Suprapubic skin (tissue), 4 donors: Measurements from ENCODE around the gene MAST4. TPM values are rescaled to one million over a fixed set of nuclear protein-coding genes. Genes with fewer than 3 reads are reported as not detected.

Source experiments
- DNase-seq, 2 donors: peaks; one replicate each; pipeline ENCODE4 v3.0.0-alpha.2; 2019; ENCODE audit warnings: low spot score in 2 of 2
- H3K27ac ChIP-seq: fragments of 200-600 bp; sonication (generic); one replicate; pipeline ENCODE4 v1.5.1; 2019
- H3K27me3 ChIP-seq: fragments of 200-600 bp; sonication (generic); one replicate; pipeline ENCODE4 v1.5.1; 2019
- H3K36me3 ChIP-seq: fragments of 200-600 bp; sonication (generic); one replicate; pipeline ENCODE4 v1.5.1; 2019
- H3K4me1 ChIP-seq: fragments of 200-600 bp; sonication (generic); one replicate; pipeline ENCODE4 v1.5.1; 2019
- H3K4me3 ChIP-seq: fragments of 200-600 bp; sonication (generic); one replicate; pipeline ENCODE4 v1.5.1; 2019; ENCODE audit warnings: mild to moderate bottlenecking
- H3K9me3 ChIP-seq: fragments of 200-600 bp; sonication (generic); one replicate; pipeline ENCODE4 v1.5.1; 2019
- CTCF ChIP-seq, 2 donors: fragments of 200-600 bp in 1 of 2; fragments of 450-650 bp in 1 of 2; sonication (generic) in 1 of 2; IDR thresholded peaks; one replicate each; pipeline ENCODE4 v1.5.1; 2016 to 2019; ENCODE audit warnings: antibody characterized with exemption in 2 of 2, mild to moderate bottlenecking in 1 of 2, moderate library complexity in 1 of 2
- EP300 ChIP-seq: sonication (generic); formaldehyde crosslinking; IDR thresholded peaks from one replicate; pipeline ENCODE4 v1.6.1; 2017; ENCODE audit warnings: antibody characterized with exemption
- POLR2A ChIP-seq, 2 donors: fragments of 450-650 bp; IDR thresholded peaks; one replicate each; pipeline ENCODE4 v1.6.1; 2017; ENCODE audit warnings: antibody characterized with exemption in 2 of 2, mild to moderate bottlenecking in 2 of 2, moderate library complexity in 2 of 2
- POLR2AphosphoS5 ChIP-seq, 3 donors: sonication (generic); formaldehyde crosslinking; IDR thresholded peaks; one replicate each; pipeline ENCODE4 v1.6.1; 2017; ENCODE audit warnings: antibody characterized with exemption in 3 of 3
- WGBS: methylation state at CpG from one replicate; pipeline ENCODE4 v1.1.5; 2018; 5-methylcytosine and 5-hydroxymethylcytosine counted together
- total RNA-seq, 4 donors: library from RNA; depleted of rRNA; stranded (reverse); fragments of >200 nt; gene quantifications; one replicate each; pipeline ENCODE4 v1.1.0, GENCODE V29; 2016

The MAST4 gene
- total RNA-seq, 4 donors from 2014 or later: 79.2 to 144 (median 98.1) TPM

DNA sequence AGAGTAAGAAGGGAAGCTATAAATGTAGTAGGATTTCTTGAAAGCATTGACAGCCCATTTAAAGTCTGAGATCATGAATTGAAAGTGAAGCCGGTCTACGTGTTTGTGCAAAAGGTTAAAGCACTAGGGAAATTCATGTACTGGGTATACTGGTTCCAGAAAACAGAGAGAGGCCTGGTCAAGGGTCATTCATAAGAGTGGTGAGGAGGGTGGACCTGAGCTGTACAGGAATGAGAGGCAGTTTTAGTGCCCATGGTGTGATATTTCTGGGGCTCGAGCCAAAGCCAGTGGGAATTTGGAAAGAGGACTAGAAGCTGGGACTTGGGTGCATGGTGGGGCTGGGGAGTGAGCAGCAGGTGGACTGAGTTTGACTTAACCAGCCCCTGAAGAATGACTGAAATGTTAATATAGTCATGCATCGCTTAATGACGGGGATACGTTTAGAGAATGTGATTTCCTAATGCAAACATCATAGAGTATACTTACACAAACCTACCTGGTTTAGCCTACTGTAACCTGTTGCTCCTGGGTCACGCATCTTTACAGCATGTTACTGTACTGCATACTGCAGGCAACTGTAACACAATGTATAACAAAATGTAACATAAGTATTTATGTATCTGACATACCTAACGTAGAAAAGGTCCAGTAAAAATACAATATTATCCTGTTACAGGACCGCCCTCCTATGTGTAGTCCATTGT, 173.0 kb downstream of the MAST4 start:
- Histone ChIP-seq H3K9me3 (no peaks in the 10 kb centered on the region), H3K4me1 (no peaks in the 10 kb centered on the region), H3K27me3 (no peaks in the 10 kb centered on the region), H3K27ac (no peak overlapping the region), H3K36me3 (no peaks in the 10 kb centered on the region), H3K4me3 (no peak overlapping the region)
- DNase-seq: no peak
- no peak for TF ChIP-seq CTCF (IDR thresholded peaks at IDR 0.05)
- no peak for TF ChIP-seq EP300
- TF ChIP-seq POLR2AphosphoS5 (IDR thresholded peaks at IDR 0.05): no peak
- no peak for TF ChIP-seq POLR2A (IDR thresholded peaks at IDR 0.05)
- WGBS: 92% methylated on average over 9 of the region's 9 CpGs

- 67% methylated on average over 8 of the region's 8 CpGs for WGBS
- H3K4me3 ChIP-seq: no peak overlapping the region
- TF ChIP-seq POLR2AphosphoS5 (IDR thresholded peaks at IDR 0.05): no peak
- no peak for TF ChIP-seq EP300
- no peak for TF ChIP-seq POLR2A (IDR thresholded peaks at IDR 0.05)
- no peak for TF ChIP-seq CTCF (IDR thresholded peaks at IDR 0.05)
- H3K27me3 ChIP-seq: no peaks in the 10 kb centered on the region
- H3K27ac ChIP-seq: no peak overlapping the region
- no peaks in the 10 kb centered on the region for H3K4me1 ChIP-seq
- DNase-seq: no peak
- H3K9me3 ChIP-seq: no peaks in the 10 kb centered on the region
- no peaks in the 10 kb centered on the region for H3K36me3 ChIP-seq
Measured at GRCh38 chr5:66769839-66770617, 173.8 kb downstream of the MAST4 start.

GRCh38 chr5:66777868-66778267, 181.7 kb downstream of the MAST4 start:
- Histone ChIP-seq H3K4me3 (no peak overlapping the region), H3K27me3 (no peaks in the 10 kb centered on the region), H3K27ac (no peak overlapping the region), H3K36me3 (no peaks in the 10 kb centered on the region), H3K9me3 (no peaks in the 10 kb centered on the region), H3K4me1 (no peaks in the 10 kb centered on the region)
- WGBS: 76% methylated on average over 3 of the region's 3 CpGs
- DNase-seq: no peak
- no peak for TF ChIP-seq POLR2AphosphoS5 (IDR thresholded peaks at IDR 0.05)

- 88% methylated on average over 4 of the region's 4 CpGs for WGBS
- Histone ChIP-seq H3K27me3 (no peaks in the 10 kb centered on the region), H3K36me3 (no peaks in the 10 kb centered on the region), H3K9me3 (no peaks in the 10 kb centered on the region), H3K27ac (no peak overlapping the region), H3K4me3 (no peak overlapping the region), H3K4me1 (no peaks in the 10 kb centered on the region)
- TF ChIP-seq EP300: no peak
- TF ChIP-seq POLR2A (IDR thresholded peaks at IDR 0.05): no peak
- TF ChIP-seq POLR2AphosphoS5 (IDR thresholded peaks at IDR 0.05): no peak
- no peak for TF ChIP-seq CTCF (IDR thresholded peaks at IDR 0.05)
- DNase-seq: no peak
Measured at GRCh38 chr5:66779528-66779927, 183.3 kb downstream of the MAST4 start.

GRCh38 chr5:66788556-66788955, 192.4 kb downstream of the MAST4 start:
- H3K27ac ChIP-seq: no peak overlapping the region
- H3K36me3 ChIP-seq: no peaks in the 10 kb centered on the region
- H3K4me3 ChIP-seq: no peak overlapping the region
- no peaks in the 10 kb centered on the region for H3K4me1 ChIP-seq
- TF ChIP-seq EP300 (no peak), CTCF (IDR thresholded peaks at IDR 0.05) (no peak), POLR2AphosphoS5 (IDR thresholded peaks at IDR 0.05) (no peak), POLR2A (IDR thresholded peaks at IDR 0.05) (no peak)
- H3K9me3 ChIP-seq: no peaks in the 10 kb centered on the region
- no peak for DNase-seq
- H3K27me3 ChIP-seq: no peaks in the 10 kb centered on the region
- 88% methylated on average over 13 of the region's 17 CpGs for WGBS
